ENCODE data around the gene USP49. TPM values are rescaled to one million over a fixed set of nuclear protein-coding genes. Genes with fewer than 3 reads are reported as not detected.
"Not testable (repeated sequence)": the region's sequence is repeated elsewhere in the genome, so short reads cannot be mapped to it uniquely, and the experiment has no call there.

Gene USP49
- 6.1 TPM for polyA plus RNA-seq (2012; ENCODE audit: missing spikeins)

DNA sequence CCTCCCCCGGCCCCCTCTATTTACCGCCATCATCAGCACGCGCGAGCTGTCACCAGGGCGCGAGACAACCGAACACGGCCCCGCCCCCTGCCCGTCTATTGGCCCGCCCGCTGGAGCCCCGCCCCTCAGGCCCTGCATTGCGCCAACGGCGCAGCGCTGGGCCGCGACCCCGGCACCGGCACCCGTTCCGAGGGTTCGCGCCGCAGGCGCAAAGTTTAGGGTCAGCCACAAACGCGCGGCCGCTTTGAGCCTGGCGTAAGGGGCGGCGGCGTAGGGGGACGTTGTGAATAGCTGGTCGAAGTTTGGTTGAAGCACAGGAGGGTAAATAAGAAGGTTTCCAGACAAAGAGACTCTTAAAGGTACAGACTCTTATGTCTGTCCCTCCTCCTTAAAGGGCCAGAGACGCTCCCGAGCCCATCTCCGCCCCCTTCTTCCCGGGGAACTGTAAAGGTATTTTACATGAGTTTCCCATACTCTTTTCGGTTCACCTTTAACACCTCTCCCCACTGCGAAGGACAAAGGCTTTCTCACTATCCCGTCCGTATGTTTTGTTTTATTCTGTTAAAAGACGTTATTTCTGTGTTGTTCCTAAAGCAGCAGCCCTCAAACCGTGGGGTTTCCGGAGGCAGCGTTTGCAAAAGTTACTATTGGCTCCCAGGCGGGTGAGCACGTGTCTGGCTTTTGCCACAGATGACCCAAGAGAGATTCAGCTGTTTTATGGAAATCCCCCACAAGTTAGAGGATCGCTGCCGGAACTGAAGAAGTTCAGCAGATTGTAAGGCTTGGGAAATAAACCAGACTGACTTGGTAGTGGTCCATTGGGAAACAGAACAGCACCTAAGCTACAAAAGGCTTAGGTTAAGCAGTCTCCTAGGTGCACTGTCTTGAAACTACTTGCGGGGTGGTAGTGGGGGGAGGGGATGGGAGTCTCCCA is at the start of gene USP49:
Gene USP49 (minus strand): TSS at position 76 of the 934 bp plus-strand sequence. CDS start 88,392 bp downstream, outside the sequence.
- FAIRE-seq: peak; percentile 92
- TF ChIP-seq POLR2AphosphoS5 (IDR thresholded peaks at IDR 0.05; ENCODE audit: low read depth, low read length): no peak
- peak; percentile 62 for TF ChIP-seq TAF1 (IDR thresholded peaks at IDR 0.05; ENCODE audit: borderline replicate concordance, low read depth, low read length)
- peak; percentile 72 for TF ChIP-seq POLR2A (IDR thresholded peaks at IDR 0.05; ENCODE audit: low read depth, low read length)
- peak; percentile 82 for DNase-seq (ENCODE audit: insufficient read length)

DNA sequence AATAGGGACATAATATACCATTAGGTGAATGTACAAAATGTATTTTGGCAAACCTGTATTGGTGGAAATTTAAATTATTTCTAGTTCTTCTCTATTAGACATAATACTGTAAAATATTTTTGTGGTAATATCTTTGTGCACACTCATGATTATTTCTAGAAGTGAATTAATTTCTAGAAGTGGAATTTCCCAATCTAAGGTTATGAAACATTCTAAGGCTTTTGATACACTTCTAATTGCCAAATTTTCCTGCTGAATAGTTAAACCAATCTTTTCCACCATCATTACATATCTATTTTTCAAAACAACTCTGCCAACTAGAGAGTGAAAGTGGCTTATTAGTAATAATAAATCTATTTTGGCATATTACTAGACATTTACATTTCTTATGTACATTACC is 48.3 kb upstream of the USP49 start:
- TF ChIP-seq POLR2AphosphoS5 (IDR thresholded peaks at IDR 0.05; ENCODE audit: low read depth, low read length) (no peak), TAF1 (IDR thresholded peaks at IDR 0.05; ENCODE audit: borderline replicate concordance, low read depth, low read length) (no peak), POLR2A (IDR thresholded peaks at IDR 0.05; ENCODE audit: low read depth, low read length) (no peak)
- no peak for FAIRE-seq

DNA sequence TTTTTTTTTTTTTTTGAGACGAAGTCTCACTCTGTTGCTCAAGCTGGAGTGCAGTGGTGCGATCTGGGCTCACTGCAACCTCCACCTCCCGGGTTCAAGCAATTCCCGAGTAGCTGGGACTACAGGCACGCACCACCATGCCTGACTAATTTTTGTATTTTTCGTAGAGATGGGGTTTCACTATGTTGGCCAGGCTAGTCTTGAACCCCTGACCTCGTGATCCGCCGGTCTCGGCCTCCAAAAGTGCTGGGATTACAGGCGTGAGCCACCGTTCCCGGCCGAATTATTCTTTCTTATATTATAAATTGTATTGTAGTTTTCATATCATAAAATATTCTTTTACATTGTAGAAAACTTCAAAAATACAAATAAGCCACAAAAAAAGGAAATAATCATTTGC is 47.7 kb upstream of the USP49 start:
- not testable (repeated sequence) for FAIRE-seq; DNase-seq (ENCODE audit: insufficient read length)

More for the DNA sequence above, 48.3 kb upstream of the USP49 start:
- DNase-seq (ENCODE audit: insufficient read length): no peak

DNA sequence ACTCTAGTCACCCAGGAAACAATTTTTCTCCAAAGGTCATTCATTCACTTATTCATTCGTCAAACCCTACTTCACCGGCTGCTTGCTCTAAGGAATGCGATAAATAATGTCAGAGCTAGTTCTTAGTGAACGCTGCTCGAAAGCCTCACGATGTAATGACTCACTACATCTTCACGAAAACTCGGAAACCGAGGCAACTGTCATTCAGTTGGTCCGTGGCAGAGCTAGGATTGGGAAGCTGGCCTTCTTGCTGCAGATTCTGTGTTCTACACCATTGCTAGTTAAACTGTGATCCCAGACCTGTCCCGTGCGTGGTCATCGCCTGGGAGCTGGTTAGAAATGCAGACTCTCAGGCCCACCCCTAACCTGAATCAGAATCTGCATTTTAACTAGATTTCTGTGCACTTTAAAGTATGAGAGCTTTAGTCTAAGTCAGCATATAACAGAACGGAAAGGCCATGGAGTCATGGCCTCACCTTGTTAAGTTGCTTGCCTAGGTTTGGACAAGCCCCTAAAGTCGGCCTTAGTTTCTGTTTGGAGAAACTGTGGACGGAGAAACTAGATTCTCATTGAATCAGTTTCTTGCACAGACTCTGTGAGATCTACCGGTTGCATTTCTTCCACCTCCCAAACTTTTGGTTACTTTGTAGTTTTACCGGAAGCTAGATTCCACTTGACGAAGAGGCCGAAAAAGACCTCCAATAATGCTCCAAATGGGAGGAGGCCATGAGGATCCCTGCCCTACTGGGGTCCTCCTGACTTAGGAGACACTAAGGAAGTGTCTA is 47.1 kb upstream of the USP49 start:
- DNase-seq (ENCODE audit: insufficient read length) (no peak), FAIRE-seq (peak; percentile 46)
- TF ChIP-seq TAF1 (IDR thresholded peaks at IDR 0.05; ENCODE audit: borderline replicate concordance, low read depth, low read length) (no peak), POLR2AphosphoS5 (IDR thresholded peaks at IDR 0.05; ENCODE audit: low read depth, low read length) (no peak), POLR2A (IDR thresholded peaks at IDR 0.05; ENCODE audit: low read depth, low read length) (no peak)

DNA sequence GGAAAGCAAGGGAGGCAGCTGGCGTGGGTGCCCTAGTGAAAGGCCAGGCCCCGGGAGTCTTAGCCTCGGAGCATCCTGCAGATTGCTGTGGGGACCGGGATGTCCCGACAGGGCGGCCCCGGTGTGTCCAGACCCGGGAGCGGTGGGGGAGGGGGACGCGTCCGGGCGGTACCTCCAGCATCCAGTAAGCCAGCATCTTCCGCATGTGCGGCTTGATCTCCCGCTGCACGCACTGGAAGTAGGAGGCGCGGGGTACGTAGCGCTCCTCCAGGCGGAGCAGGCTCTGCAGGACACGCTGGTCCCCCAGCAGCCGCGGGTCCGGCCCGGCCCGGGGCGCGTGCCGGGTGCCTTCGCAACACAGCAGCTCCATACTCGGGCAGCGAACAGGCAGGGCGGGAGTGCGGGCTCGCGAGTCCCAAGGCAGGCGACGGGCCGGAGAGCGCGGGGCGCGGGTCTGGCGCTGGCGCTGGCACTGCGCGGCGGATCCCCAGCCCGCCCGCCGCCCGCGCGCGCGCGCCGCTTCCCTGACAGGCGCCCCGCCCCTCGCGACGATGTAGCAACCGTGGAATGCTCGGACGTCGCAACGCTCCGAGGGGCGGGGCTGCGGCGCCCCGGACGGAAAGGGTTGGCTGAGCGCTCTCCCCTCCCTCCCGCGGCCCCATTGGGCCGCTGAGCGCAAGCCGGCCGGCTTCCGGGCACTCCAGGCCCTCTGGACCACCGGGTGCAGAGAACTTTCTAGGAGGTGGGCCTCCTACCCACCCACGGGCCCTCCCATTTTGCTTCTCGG is 46.3 kb upstream of the USP49 start, which contains the start of gene CCND3:
Gene CCND3 (minus strand): TSS at position 529 of the 787 bp plus-strand sequence. CDS start 159 bp downstream, at position 370.
- FAIRE-seq: peak; percentile 85

DNA sequence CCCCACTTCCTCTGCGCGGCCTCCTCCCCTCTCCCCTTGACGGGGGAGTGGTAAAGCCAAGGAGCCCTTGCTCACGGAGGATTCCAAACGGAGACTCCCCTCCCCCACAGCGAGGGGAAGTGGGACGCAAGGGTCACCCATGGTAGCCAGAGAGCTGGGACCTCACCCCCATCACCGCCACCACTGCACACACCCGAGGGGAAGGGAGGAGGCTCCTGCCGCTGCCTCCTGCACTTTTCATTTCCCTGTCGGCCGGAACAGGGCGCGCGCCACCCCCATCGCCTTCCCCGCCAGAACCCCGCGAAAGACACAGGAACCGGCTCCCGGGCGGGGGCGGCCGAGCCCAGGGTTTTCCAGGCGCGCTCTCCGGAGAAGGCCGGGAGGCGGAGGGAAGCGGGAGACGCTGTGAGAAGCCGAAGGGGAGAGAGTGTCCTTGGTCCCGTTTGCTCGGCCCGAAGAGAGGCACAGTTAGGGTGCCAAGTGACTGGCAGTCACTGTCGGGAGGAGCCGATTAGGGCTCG is 45.6 kb upstream of the USP49 start:
- DNase-seq (ENCODE audit: insufficient read length): no peak
- no peak for TF ChIP-seq TAF1 (IDR thresholded peaks at IDR 0.05; ENCODE audit: borderline replicate concordance, low read depth, low read length)
- no peak for TF ChIP-seq POLR2AphosphoS5 (IDR thresholded peaks at IDR 0.05; ENCODE audit: low read depth, low read length)
- peak; percentile 9 for FAIRE-seq

More for the DNA sequence above, 46.3 kb upstream of the USP49 start, which contains the start of gene CCND3:
- peak; percentile 79 for DNase-seq (ENCODE audit: insufficient read length)
- TF ChIP-seq TAF1 (IDR thresholded peaks at IDR 0.05; ENCODE audit: borderline replicate concordance, low read depth, low read length): no peak; the same call in 1 of the 2 replicates
- TF ChIP-seq POLR2A (IDR thresholded peaks at IDR 0.05; ENCODE audit: low read depth, low read length): peak; percentile 15; the same call in 1 of the 2 replicates
- TF ChIP-seq POLR2AphosphoS5 (IDR thresholded peaks at IDR 0.05; ENCODE audit: low read depth, low read length): peak; percentile 69

DNA sequence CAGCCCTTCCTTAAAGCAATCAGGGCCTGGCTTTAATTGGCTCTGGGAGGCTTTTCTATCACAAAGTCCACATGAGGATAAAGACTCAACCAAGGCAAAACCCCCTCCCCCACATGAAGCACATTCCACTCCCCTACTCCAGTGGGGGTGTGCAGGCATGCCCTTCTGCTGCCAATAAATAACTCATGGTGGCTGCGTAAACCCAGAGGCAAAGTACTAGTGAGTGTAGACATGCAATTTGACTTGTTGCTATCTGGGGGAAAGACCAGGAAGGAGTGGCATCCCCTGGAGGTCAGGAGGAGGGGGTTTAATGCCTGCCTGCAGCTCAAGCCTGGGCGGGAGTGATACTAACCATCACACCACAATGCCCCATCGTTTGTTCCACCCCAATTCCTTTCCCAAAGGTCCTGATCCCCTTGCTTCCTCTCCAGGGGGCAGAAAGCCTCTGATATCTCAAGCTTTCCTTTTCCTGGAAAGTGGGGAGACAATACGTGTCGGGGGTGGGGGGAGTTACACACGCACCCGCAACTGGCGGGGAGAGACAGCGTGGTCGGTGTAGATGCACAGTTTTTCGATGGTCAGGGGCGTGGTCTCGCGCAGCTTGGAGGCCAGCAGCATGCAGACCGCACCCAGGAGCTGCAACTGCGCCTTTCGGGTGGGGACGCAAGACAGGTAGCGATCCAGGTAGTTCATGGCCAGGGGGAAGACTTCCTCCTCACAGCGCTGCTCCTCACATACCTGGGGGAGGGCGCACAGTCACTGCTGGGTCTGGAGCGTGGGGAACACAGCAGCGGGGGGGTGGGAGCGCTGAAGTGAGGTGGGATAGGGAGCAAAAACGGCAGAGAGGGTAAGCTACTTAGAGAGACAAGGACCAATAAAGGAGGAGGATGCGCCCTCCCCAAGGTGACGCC is 44.9 kb upstream of the USP49 start:
- FAIRE-seq (peak; percentile 74), DNase-seq (ENCODE audit: insufficient read length) (no peak)
- TF ChIP-seq POLR2AphosphoS5 (IDR thresholded peaks at IDR 0.05; ENCODE audit: low read depth, low read length): no peak
- TF ChIP-seq TAF1 (IDR thresholded peaks at IDR 0.05; ENCODE audit: borderline replicate concordance, low read depth, low read length): no peak
- no peak for TF ChIP-seq POLR2A (IDR thresholded peaks at IDR 0.05; ENCODE audit: low read depth, low read length)

DNA sequence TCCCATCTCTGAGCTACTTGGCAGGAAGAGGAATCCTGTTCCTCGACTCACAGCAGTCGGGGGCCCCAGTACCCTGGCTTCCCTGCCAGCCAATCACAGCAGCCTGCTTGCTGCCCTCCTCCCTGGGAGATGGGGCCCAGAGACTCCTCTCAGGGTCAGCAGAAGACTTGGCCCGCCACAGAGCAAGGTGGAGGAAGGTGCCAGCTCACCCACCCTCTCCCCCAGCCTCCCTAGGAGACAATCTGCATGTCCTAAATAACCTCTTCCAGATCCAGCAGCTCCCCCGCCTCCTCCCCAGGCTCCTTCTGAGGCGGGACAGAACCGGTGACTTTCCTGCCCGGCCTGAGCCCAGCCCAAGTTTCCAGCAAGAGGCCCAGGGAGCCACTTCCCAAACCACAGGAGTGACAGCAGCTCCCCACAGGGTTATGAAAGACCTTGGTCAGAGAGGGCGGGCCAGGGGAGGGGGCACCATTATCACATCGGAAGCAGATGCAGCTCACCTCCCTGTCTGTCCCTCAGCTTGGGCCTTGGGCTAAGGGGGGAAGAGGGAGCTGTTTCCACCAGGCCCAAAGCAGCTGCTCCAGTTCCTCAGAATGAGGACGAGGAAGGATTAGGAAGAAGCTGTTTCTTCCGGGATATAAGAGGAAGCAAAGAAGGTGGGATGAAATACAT is 44.1 kb upstream of the USP49 start:
- TF ChIP-seq POLR2A (IDR thresholded peaks at IDR 0.05; ENCODE audit: low read depth, low read length): no peak
- DNase-seq (ENCODE audit: insufficient read length) (no peak), FAIRE-seq (no peak)

DNA sequence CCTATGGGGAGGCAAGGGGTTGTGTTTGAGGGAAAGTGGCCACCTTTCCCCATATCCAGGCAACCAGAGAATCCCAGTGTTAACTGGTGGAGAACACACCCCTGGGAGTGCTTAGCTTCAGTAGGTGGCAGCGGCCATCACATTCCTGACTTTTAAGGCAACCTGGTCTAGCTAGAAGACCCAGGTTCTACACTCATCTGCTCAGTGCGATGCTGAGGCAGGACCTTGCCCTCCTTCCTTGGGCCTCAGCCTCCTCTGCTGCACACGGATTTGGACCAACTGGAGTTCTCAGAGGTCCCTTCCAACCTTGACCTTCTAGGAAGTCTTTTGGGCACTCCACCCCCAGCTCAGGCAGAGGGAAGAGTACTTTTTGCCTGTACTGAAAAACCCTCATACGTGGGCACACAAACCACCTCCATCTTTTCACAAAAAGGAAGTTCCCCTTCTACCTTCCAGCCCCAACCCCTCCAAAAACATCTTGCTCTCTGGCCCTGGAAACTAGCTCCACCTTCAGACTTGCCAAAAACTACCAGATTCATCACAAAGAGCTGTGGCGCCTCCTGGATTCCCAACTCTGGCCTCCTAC is 43.5 kb upstream of the USP49 start:
- no peak for DNase-seq (ENCODE audit: insufficient read length)
- no peak for FAIRE-seq
- TF ChIP-seq TAF1 (IDR thresholded peaks at IDR 0.05; ENCODE audit: borderline replicate concordance, low read depth, low read length) (no peak), POLR2A (IDR thresholded peaks at IDR 0.05; ENCODE audit: low read depth, low read length) (no peak), POLR2AphosphoS5 (IDR thresholded peaks at IDR 0.05; ENCODE audit: low read depth, low read length) (no peak)

Measured in GM12892 (cell line).